ENCODE results near the gene SERPINB5.

The SERPINB5 gene

DNA sequence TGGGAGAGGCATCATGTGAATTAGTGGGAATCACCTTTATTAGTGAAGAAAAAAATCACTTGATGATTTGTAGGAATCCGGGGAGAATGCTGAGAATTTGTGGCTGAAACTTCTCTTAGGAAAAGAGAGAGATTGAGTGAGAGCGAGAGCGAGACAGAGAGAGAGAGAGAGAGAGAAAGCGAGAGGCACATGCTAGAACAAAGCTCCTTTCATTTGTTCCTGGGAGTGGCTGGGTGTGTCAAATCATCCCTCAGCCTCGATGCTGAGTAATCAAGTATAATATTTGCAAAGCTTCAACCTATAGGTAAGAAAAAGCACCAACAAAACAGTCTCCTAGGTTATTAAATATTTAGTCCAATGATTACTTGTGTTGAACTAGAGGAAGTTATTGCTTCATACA, 4.4 kb upstream of the SERPINB5 start:
- POLR2A ChIA-PET = no interaction called here
- no peak for DNase-seq (ENCODE audit: extremely low spot score)
- no peak for TF ChIP-seq CTCF (IDR thresholded peaks at IDR 0.05; ENCODE audit: control extremely low read depth, extremely low read depth, low read depth, missing control alignments)
- CTCF ChIA-PET = interaction anchor here (0.9 to 3.2 kb wide), 3 partner anchors 9 to 46 kb away, joined by 4 to 9 read pairs (median 4); no protein-coding TSS in a partner anchor

DNA sequence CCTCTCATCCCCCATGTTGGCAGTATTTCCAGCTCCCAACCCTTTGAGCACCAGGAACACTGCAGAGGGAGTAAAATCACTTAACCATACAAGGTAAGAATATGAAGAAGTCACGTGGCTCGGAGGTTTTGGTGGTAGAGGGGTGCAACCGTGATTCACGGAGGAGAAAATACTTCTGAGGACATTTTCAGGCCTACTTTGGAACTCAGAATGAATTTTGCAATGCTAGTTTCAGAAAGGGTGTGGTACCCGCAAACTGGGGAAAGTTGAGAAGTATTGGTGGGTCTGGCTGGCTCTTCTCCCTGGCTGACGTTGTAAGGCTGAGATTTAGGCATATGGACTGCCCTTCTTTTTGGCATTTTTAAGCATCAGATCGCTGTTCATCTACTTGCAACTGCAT, 442 bp downstream of the SERPINB5 start:
- TF ChIP-seq CTCF (IDR thresholded peaks at IDR 0.05; ENCODE audit: control extremely low read depth, extremely low read depth, low read depth, missing control alignments) = no peak
- ChIA-PET CTCF (interaction anchor here (1.7 kb wide), 2 partner anchors 9 to 10 kb away, joined by 4 to 5 read pairs; no protein-coding TSS in a partner anchor), POLR2A (no interaction called here)
- DNase-seq (ENCODE audit: extremely low spot score) = no peak

GRCh38 chr18:63477968-63478367, 1.2 kb downstream of the SERPINB5 start:
- TF ChIP-seq CTCF (IDR thresholded peaks at IDR 0.05; ENCODE audit: control extremely low read depth, extremely low read depth, low read depth, missing control alignments) = no peak
- ChIA-PET CTCF (interaction anchor here (1.2 kb wide), 2 partner anchors 10 to 34 kb away, joined by 3 read pairs; no protein-coding TSS in a partner anchor), POLR2A (no interaction called here)
- no peak for DNase-seq (ENCODE audit: extremely low spot score)

DNA sequence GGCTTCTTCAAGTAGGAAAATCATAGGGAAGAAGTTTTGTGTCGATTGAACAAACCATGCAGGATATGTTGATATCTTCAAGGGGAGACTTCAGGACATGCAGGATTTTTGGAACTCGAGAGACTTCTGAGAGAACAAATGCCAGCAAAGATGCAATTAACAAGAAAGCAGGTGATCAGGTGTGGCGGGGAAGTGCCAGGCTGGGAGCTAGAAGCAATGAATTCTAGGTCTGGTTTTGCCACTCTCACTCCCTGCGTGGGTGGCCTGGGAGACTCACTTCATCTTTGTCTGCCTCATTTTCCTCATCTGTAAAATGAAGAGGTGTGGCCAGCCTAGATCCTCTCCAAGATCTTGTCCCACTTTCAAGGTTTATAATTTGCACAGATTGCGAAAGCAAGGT, 3.1 kb downstream of the SERPINB5 start:
- no peak for DNase-seq (ENCODE audit: extremely low spot score)
- TF ChIP-seq CTCF (IDR thresholded peaks at IDR 0.05; ENCODE audit: control extremely low read depth, extremely low read depth, low read depth, missing control alignments) = no peak
- CTCF ChIA-PET = interaction anchor here (1.5 kb wide), 1 partner anchor 12 kb away, joined by 3 read pairs; no protein-coding TSS in a partner anchor
- POLR2A ChIA-PET = no interaction called here

GRCh38 chr18:63480476-63480875, 3.7 kb downstream of the SERPINB5 start:
- no peak for TF ChIP-seq CTCF (IDR thresholded peaks at IDR 0.05; ENCODE audit: control extremely low read depth, extremely low read depth, low read depth, missing control alignments)
- DNase-seq (ENCODE audit: extremely low spot score) = no peak
- CTCF ChIA-PET = interaction anchor here (1.5 kb wide), 1 partner anchor 12 kb away, joined by 3 read pairs; no protein-coding TSS in a partner anchor
- POLR2A ChIA-PET = no interaction called here

DNA sequence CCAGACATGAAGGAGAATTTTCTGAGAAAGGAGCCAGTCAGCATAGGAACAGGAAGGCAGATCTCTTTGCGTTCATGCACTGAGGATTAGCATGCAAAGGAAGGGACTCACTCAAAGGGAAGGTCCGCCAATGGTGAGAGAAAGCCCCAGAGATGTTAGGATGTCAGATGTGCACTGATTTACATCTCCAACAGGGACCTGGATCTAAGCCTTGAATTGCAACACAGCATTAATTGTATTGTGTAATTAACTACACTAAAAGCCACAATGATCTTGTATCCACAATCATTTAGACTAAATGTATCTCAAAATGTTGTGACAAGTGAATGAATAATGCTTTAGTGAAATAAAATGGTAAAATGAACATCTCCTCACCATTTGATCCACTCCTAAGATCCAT, 4.2 kb downstream of the SERPINB5 start:
- CTCF ChIA-PET = interaction anchor here (1.4 kb wide), 1 partner anchor 8 kb away, joined by 4 read pairs; no protein-coding TSS in a partner anchor
- no peak for TF ChIP-seq CTCF (IDR thresholded peaks at IDR 0.05; ENCODE audit: control extremely low read depth, extremely low read depth, low read depth, missing control alignments)
- DNase-seq (ENCODE audit: extremely low spot score) = no peak
- POLR2A ChIA-PET = no interaction called here
